Hepatocyte (in vitro differentiated cells): ENCODE measurements around the gene NCAPD3.

Experiments used
- EZH2 ChIP-seq: fragments of 200-600 bp; sonication (generic); IDR thresholded peaks from 2 replicates; pipeline ENCODE4 v1.6.1; 2016; ENCODE audit warnings: antibody characterized with exemption, mild to moderate bottlenecking, borderline replicate concordance
- TF ChIP-seq, protein P1 (sequence below): fragments of 200-600 bp; sonication (generic); IDR thresholded peaks from 2 replicates; pipeline ENCODE4 v1.5.1; 2016; ENCODE audit warnings: antibody characterized with exemption, mild to moderate bottlenecking; ENCODE audit not compliant: poor library complexity

DNA sequence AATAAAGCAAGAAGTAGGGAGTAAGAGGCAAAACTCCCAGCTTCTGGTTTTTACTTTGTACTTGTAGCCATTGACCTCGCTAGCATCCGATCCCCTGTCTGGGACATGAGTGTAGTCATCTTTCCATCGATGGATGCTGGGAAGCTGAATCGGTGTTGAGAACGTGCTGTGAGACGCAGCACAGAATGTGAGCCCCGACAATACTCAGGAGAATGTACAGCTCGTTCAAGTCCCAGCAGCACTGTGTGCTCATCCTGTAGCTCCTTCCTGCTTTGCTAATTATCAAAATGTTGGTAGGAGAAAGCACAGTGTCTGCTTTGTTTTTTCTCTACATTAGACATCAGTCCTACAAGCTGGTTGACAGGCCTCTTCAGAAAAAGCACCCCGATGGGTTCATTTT, 98.3 kb downstream of the NCAPD3 start:
- TF ChIP-seq, protein P1, sequence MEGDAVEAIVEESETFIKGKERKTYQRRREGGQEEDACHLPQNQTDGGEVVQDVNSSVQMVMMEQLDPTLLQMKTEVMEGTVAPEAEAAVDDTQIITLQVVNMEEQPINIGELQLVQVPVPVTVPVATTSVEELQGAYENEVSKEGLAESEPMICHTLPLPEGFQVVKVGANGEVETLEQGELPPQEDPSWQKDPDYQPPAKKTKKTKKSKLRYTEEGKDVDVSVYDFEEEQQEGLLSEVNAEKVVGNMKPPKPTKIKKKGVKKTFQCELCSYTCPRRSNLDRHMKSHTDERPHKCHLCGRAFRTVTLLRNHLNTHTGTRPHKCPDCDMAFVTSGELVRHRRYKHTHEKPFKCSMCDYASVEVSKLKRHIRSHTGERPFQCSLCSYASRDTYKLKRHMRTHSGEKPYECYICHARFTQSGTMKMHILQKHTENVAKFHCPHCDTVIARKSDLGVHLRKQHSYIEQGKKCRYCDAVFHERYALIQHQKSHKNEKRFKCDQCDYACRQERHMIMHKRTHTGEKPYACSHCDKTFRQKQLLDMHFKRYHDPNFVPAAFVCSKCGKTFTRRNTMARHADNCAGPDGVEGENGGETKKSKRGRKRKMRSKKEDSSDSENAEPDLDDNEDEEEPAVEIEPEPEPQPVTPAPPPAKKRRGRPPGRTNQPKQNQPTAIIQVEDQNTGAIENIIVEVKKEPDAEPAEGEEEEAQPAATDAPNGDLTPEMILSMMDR: no peak
- TF ChIP-seq EZH2: no peak
